ENCODE data around the gene CD3G. TPM values are rescaled to one million over a fixed set of nuclear protein-coding genes. Genes with fewer than 3 reads are reported as not detected.

Gene CD3G
- total RNA-seq, 2 donors from 2014 or later = 1.6 to 2.0 TPM

DNA sequence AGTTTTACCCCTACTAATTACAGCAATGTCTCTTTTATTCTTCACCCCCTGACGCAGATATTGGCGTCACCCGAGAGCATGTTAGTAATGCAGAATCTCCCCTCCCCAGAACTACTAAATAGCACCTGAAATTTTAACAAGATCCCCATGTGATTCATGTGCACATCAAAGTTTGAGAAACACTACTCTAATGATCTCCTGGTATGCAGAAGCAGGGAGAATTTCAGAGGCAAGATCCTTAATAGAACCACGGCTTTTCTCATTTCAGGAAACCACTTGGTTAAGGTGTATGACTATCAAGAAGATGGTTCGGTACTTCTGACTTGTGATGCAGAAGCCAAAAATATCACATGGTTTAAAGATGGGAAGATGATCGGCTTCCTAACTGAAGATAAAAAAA is 5.3 kb downstream of the CD3G start:
- H3K4me3 ChIP-seq = no peak overlapping the region
- DNase-seq = no peak
- no peak overlapping the region for H3K9ac ChIP-seq (ENCODE audit: low read depth in 2 of 2, low read length in 2 of 2)
- no peak overlapping the region for H3K27ac ChIP-seq
- no peak for TF ChIP-seq CTCF (IDR thresholded peaks at IDR 0.05)
- no peaks in the 10 kb centered on the region for H3K4me1 ChIP-seq
- no peaks in the 10 kb centered on the region for H3K9me3 ChIP-seq
- no peaks in the 10 kb centered on the region for H3K36me3 ChIP-seq
- intact Hi-C loops (cut with DNase I) = no loop called here
- H3K27me3 ChIP-seq = no peaks in the 10 kb centered on the region

GRCh38 chr11:118353084-118353710 is 9.1 kb downstream of the CD3G start:
- H3K27ac ChIP-seq = no peak overlapping the region
- intact Hi-C loops (cut with DNase I) = loop anchor here (2.0 to 10.0 kb wide), 3 partner anchors 56 to 208 kb away; no protein-coding TSS in a partner anchor
- DNase-seq = no peak

DNA sequence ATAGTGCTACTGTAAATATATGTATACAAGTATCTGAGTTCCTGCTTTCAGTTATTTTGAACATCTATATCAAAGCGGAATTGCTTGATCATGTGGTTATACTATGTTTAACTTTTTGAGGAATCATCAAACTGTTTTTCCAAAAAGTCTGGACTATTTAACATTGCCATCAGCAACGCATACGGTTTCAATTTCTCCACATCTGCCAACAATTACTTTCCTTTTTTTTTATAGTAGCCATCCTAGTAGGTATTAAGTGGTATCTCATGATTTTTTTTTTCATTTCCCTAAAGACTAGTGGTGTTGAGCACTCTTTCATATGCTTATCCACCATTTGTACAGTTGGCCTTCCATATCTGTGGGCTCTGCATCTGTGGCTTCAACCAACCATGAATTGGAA is 13.9 kb downstream of the CD3G start:
- H3K4me3 ChIP-seq = no peak overlapping the region
- no peak for TF ChIP-seq CTCF (IDR thresholded peaks at IDR 0.05)
- no peaks in the 10 kb centered on the region for H3K27me3 ChIP-seq
- peaks cover 12% of the 10 kb centered on the region for H3K4me1 ChIP-seq
- no peaks in the 10 kb centered on the region for H3K36me3 ChIP-seq
- intact Hi-C loops (cut with DNase I) = loop anchor here (10.0 kb wide), 1 partner anchor 213 kb away; no protein-coding TSS in a partner anchor
- no peaks in the 10 kb centered on the region for H3K9me3 ChIP-seq
- no peak for DNase-seq
- H3K9ac ChIP-seq (ENCODE audit: low read depth in 2 of 2, low read length in 2 of 2) = no peak overlapping the region
- H3K27ac ChIP-seq = no peak overlapping the region

More at GRCh38 chr11:118353084-118353710, 9.1 kb downstream of the CD3G start:
- Histone ChIP-seq H3K9me3 (no peaks in the 10 kb centered on the region), H3K4me1 (no peaks in the 10 kb centered on the region), H3K9ac (ENCODE audit: low read depth in 2 of 2, low read length in 2 of 2) (no peak overlapping the region), H3K27me3 (no peaks in the 10 kb centered on the region), H3K36me3 (no peaks in the 10 kb centered on the region), H3K4me3 (no peak overlapping the region)
- TF ChIP-seq CTCF (IDR thresholded peaks at IDR 0.05) = peak; percentile 53

DNA sequence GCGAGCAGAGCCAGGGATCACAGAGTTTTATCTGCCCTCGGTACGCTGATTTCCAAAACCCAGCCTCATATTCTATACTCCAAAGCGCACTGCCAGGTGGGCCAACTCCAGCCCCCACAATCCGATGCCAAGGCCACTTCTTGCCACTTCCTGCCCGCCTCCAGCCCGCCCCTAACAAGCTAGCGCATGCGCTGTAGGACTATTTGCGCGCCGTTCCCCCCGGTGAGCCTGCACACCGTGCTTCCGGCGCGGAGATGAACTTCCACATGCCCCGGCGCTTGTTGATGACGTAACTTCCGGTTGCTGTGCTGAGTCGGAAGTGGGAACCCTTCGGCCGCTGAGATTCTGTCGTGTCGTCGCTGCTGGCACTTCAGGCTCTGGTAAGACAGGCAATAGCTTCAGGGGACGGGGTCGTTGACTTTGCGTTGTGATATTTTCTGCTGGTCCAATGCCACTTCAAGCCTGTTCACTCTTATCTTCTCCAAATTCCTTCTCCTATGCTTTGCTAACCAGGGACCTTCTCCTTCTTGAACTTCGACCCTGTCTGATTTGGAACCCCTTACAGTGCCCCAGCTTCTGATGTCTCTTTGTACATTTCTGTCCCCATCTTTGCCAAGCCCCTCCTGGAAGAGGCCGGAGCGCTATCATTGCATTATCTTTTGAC is 15.3 kb downstream of the CD3G start, which contains the start of gene UBE4A:
Gene UBE4A, plus strand, starts transcription at position 306 of the 664 bp plus-strand sequence. CDS start 5,481 bp downstream, outside the sequence.
- Histone ChIP-seq H3K27ac (peak within 1 kb of the TSS; percentile 25), H3K27me3 (no peaks in the 10 kb centered on the region), H3K9me3 (no peaks in the 10 kb centered on the region), H3K4me3 (peak within 1 kb of the TSS; percentile 84), H3K9ac (ENCODE audit: low read depth in 2 of 2, low read length in 2 of 2) (peak within 1 kb of the TSS; percentile 62 to 63), H3K4me1 (peaks cover 12% of the 10 kb centered on the region), H3K36me3 (no peaks in the 10 kb centered on the region)
- DNase-seq = peak; percentile 99
- intact Hi-C loops (cut with DNase I) = loop anchor here (10.0 kb wide), 1 partner anchor 215 kb away; no protein-coding TSS in a partner anchor
- TF ChIP-seq CTCF (IDR thresholded peaks at IDR 0.05) = no peak

- intact Hi-C loops (cut with DNase I) = no loop called here
- peaks cover 11% of the 10 kb centered on the region for H3K4me1 ChIP-seq
- H3K27me3 ChIP-seq = no peaks in the 10 kb centered on the region
- H3K36me3 ChIP-seq = no peaks in the 10 kb centered on the region
- no peak overlapping the region for H3K9ac ChIP-seq (ENCODE audit: low read depth in 2 of 2, low read length in 2 of 2)
- no peak for DNase-seq
- no peak for TF ChIP-seq CTCF (IDR thresholded peaks at IDR 0.05)
- H3K4me3 ChIP-seq = no peak overlapping the region
- no peaks in the 10 kb centered on the region for H3K9me3 ChIP-seq
- no peak overlapping the region for H3K27ac ChIP-seq
Observed at GRCh38 chr11:118364956-118365615, 20.9 kb downstream of the CD3G start.

All from colonic mucosa (tissue), 4 donors.